ENCODE data around the gene SLC16A8.
"Not testable (repeated sequence)": the region's sequence is repeated elsewhere in the genome, so short reads cannot be mapped to it uniquely, and the experiment has no call there.

The SLC16A8 gene

DNA sequence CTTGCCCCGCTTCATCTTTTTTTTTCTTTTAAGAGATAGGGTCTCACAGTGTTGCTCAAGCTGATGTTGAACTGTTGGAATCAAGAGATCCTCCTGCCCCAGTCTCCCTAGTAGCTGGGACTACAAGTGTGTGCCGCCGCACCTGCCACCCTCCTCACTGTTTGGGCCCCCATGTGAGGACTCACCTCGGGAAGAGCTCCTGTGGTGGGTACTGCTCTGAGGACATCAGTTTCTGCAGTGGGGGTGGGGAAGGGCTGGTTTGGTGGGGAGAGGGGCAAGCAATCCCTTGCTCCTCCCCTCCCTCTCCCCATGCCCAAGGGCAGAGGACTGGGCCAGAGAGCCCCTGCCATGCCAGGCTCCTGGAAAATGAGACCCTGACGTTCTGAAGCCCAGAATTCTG is 1.5 kb upstream of the SLC16A8 start:
- no peak for DNase-seq

DNA sequence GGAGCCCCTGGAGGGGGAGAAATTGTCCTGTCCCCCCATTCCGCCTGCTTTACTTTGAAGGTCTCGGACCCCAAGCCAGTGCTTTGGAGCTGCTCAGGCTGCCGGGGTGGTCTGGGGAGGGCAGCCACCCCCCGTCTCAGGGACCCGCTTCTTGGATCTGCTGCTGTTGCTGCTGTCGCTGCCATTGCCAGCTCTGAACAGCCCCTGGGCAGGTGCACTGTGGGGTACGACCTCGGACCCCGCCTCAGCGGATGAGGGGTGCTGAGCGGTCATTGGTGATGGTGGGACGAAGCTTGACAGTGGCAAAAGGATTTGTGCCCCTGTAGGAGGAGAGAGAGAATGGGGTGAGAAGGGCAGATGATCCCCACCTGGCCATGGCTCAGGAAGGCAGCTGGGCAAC is 1.1 kb upstream of the SLC16A8 start:
- no peak for DNase-seq

DNA sequence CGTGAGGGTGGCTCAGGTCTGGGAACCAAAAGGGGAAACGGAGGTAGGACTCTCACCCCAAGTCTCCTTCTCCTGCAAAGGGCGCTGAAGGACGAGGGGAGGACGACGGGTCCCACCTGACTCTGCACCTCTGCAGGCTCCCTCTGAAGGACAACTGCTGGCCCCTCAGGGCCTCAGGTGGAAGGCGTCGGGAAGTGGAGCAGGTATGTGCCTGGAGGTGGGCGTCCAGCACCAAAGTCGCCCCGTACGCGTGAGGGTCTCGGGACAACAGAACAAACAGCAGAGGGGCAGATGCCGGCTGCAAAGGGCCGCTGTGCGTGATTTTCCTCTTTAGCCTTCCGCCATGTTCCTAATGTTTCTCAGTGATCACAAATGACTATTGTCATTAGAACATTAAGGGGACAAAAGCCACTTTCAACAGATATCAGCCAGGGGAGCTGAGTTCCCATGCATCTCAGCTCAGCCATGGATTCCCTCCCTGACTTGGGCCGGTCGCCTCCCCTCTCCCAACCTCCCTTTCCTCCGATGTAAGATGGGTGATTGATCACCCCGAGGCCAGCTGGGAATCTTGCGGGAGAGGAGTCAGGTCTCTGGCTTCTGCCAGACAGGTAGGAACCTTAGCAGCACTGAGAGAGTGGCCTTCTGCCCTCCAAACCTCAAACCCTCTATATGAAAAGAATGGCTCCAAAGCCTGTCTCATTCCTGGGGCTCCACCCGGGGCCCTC is 836 bp downstream of the SLC16A8 start:
- DNase-seq, result no peak

- no peak for DNase-seq
Observed at GRCh38 chr22:38081941-38082828, 1.8 kb downstream of the SLC16A8 start.

DNA sequence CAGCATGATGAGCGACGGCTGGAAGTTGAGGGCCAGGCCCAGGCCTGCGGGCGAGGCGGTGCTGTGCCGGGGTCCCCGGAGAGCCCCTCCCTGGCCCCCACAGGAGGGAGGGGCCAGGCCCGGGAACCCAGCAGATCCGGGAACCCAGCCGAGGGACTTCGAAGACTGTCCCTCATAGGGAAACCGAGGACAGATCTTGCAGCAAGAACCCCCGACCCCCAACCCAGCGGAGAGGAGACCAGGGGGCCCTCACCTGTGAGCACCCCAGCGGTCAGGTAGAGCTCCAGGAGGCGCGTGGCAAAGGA is 2.4 kb downstream of the SLC16A8 start:
- DNase-seq, result no peak

DNA sequence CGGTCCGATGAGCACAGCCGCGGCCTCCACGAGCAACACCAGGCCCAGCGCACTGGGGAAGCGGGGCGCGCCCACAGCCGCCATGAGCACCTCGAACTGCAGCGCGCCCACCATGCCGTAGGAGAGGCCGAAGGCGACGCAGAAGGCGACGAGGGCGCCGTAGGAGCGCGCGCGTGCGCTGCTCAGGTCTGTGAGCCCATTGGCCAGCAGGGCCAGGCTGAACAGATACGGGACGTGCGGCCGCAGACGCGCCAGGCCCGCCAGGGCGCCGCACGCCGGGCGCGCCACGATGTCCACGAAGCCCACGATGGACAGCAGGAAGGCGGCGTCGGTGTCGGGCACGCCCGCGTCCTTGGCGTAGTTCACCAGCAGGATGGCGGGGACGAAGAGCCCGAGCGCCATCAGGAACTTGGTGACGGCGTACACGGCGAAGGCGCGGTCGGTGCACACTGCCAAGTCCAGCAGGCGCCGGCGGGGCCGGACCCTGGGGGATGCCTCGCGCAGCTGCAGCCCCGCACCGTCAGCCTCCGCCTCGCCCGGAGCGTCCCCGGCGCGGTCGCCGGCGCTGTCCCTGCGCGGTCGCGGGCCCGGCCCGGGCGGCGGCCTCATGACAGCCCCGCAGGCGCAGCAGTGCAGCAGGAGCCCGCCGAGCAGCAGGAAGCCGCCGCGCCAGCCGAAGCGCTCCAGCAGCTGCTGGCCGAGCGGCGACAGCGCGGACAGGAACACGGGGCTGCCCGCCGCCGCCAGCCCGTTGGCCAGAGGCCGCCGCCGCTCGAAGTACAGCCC is 2.9 kb downstream of the SLC16A8 start:
- no peak for DNase-seq

DNA sequence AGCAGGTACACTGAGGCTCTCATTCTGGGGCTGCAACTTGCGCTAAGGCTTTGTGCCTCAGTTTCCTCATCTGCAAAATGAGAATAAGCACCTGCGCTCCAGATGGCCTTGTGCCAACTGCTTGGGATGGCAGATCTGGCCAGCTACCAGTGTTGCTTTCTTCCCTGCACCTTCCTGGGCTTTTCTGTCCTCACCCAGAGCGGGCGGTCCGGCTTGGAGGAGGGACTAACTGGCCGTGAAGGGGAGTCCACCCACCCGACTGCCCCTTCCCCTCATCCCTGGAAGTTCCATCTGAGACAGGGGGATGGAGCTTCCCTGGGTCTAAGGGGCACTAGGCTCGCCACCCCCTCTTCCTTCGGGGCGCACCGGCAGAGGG is 3.5 kb downstream of the SLC16A8 start:
- no peak for DNase-seq

GRCh38 chr22:38079804-38080203 is 4.2 kb downstream of the SLC16A8 start:
- DNase-seq, result no peak

DNA sequence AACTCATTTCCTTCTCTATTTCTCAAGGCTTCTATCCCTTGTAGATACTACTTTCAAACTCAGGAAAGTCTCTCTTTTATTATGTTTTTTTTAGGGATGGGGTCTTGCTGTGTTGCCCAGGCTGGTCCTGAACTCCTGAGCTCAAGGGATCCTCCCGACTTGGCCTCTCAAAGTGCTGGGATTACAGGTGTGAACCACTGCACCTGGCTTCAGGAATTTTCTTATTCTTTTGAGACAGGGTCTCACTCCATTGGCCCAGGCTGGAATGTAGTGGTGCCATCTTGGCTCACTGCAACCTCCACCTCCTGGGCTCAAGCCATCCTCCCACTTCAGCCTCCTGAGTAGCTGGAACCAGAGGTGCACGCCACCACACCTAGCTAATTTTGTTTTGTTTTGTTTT is 4.8 kb downstream of the SLC16A8 start:
- not testable (repeated sequence) for DNase-seq

- no peak for DNase-seq
Observed at GRCh38 chr22:38078046-38078840, 5.7 kb downstream of the SLC16A8 start.

DNA sequence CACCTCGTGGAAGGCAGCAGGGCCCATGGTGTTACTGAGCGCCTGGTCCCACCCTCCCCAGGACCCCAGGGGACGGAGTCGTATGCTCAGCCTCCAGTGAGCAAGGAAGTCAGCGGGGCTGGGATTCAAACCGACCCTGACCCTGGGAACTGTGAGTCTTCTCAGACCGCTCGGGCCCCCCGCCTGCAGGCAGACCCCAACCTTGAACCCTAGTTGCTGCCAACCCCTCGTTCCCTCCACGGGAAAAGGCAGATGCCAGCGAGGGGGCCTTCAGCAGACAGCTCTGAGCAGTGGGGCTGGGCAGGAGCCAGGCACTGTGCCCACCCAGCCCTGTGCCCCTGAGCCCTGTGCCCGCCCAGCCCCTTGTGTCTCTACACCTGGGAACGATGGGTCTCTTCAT is 6.4 kb downstream of the SLC16A8 start:
- DNase-seq, result no peak

- no peak for DNase-seq
Observed at GRCh38 chr22:38077096-38077495, 6.9 kb downstream of the SLC16A8 start.

DNA sequence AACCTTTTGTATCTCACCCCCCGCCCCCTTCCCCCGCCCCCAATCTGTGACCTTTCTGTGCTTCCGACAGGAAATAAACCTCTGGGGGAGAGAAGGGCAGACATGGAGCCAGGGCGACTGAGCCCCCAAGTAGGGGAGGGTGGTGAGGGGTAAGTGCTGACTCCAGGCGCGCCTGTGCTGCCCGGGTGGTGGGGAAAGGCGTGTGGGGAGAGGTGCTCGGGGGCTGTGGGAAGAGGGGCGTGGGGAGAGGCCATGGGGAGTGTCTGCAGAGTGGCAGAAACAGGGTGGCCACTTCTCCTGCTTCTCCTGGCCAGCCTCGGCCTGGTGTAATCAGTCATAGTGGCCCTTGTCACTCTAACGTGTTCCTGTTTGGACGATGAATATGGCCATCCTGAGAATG is 8.0 kb downstream of the SLC16A8 start:
- no peak for DNase-seq

DNA sequence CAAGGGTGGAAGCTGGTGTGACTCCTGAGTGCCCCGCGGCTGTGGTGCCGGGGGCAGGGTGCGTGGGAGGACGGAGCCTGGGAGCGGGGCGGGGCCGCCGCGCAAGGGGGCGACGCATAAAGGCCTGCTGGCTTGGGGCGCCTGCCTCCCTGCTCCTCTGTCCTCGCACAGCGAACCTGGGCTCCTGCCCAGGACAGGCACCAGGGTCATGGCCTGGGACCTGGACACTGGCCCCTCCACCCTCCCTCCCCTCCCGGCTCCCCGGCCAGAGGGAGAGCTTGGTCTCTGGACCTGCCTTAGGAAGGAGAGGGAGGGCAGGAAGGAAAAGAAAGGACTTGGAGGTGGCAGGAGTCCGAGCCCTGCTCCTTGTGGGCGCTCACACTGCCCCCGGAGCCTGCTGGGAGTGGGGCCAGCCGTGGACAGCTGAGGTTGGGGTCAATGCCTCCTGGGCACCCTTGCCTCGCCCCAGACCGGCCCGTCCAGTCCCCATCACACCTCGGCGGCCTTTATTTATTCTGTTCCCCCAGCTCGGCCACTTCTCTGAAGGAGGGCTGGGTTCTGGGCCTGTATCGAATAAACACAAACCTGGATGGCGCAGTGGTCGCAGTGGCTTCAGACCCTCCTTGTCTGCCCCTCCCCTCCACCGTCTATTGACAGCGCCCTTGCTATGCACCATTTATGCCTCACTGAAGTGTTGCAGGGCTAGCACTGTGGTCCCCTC is 8.7 kb downstream of the SLC16A8 start:
- no peak for DNase-seq

DNA sequence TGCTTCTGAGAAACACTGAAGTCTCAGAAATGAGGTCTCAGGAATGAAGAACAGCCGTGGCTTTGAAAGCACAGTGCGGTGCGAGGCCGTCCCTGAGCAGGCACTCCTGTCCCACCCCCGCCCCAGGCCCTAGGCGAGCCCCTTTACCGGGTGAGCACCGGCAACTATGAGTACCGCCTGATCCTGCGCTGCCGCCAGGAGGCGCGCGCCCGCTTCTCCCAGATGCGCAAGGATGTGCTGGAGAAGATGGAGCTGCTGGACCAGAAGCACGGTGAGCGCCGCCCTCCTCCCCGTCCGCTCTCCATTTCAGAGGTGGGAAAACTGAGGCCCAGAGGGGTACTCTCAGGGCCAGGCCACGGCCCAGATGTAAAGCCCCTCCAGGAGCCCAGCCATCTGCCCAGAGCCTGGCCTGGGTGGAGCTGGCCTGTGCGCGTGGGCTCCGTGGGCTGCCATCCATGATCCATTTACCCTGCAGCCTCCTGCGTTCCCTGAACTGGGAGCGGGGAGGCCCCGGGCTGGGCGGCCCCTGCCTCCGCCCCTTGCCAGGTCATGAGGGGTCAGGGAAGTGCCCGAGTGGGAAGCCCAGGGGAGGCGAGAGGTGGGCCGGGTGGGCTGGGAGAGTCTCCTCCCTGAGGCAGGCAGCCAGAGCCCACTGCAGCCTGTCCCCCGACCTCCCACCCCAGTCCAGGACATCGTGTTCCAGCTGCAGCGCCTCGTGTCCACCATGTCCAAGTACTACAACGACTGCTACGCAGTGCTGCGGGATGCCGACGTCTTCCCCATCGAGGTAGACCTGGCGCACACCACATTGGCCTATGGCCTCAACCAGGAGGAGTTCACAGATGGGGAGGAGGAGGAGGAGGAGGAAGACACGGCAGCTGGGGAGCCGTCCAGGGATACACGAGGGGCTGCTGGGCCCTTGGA is 9.5 kb downstream of the SLC16A8 start:
- DNase-seq, result no peak

- DNase-seq, result no peak
Observed at GRCh38 chr22:38073150-38074130, 10.5 kb downstream of the SLC16A8 start.

DNA sequence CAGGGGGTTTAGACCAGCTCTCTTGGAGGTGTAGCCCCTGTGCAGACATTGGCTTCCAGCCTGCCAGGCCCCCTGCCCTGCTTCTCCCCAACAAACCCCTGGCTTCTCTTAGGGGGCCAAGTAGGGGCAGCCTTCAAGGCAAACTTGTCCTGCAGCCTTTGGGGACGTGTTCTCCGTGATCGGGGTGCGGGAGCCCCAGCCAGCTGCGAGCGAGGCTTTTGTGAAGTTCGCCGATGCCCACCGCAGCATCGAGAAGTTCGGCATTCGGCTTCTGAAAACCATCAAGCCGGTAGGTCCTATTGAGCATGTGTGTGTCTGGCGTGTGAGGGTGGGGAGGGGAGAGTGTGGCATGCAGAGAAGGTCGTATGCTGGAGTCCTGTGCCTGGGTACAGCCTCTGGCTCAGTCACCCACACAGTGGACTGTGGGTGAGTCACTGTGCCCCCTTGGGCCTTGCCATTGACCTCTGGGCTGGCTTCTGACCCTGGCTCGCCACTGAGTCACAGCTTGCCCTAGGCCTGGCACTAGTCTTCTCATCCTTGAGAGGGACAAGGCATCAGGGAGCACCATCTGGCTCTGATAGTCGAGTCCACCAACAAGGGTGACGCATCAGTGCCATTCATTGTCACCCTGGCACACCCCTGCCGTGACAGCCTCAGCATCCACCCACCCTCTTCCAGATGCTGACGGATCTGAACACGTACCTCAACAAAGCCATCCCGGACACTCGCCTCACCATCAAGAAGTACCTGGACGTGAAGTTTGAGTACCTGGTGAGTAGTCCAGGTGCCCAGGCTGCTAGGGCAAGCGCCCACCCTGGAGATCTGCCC is 11.4 kb downstream of the SLC16A8 start:
- no peak for DNase-seq

DNA sequence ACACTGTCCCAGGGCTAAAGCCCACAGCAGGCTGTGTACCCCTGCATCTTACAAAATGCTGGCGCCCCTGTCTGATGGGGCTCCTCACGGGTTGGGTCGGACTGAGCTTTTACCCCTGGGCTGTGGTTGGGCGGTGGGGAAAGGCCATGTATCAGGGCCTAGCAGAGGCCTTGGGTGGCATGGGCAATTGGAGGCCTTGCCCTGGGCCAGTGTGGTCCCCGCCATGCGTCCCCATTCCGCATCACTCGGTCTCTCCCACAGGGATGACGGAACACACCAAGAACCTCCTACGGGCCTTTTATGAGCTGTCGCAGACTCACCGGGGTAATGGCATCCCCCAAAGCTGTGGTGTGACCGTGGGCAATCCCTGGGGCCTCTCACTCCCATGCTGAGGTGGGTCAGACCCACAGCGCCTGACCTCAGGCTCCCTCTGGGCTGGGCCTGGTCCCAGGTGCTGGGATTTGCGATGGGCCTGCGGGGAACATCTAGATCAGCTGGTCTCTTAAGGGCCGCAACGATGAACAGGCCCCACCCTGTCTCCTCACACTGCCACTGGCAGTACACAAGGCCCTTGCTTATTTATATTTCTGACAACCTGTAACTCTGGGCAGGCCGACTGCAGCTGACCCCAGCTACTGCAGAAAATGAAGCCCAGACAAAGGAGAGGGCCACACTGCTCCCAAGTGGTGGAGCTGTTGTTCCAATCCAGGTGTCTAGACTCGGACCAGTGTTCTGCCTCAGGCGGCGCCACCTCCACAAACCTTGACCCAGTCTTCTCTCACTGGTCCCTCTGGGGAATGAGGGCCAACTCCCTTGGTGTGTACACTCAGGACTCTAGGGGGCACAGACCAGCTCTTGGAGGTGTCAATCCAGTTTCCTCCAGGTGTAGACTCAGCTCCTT is 12.3 kb downstream of the SLC16A8 start:
- no peak for DNase-seq
